ENCODE measurements around the gene RPL41.

RPL41 gene

GRCh38 chr12:56118688-56119357, 2.4 kb downstream of the RPL41 start:
- Histone ChIP-seq H2AFZ (ENCODE audit: low read length) (peak overlapping the region; percentile 70), H3K9me3 (replicated peaks; ENCODE audit: insufficient read depth, low read length) (no peaks in the 10 kb centered on the region), H3K79me2 (ENCODE audit: low read length) (peaks cover 32% of the 10 kb centered on the region), H3K27ac (ENCODE audit: low read length) (peak overlapping the region; percentile 89), H3K4me2 (ENCODE audit: low read depth, low read length) (peak overlapping the region; percentile 94), H3K4me1 (ENCODE audit: low read length) (peaks cover 12% of the 10 kb centered on the region), H4K20me1 (ENCODE audit: insufficient read depth, low read length) (no peaks in the 10 kb centered on the region), H3K27me3 (replicated peaks; ENCODE audit: insufficient read depth, low read length) (no peaks in the 10 kb centered on the region), H3K36me3 (replicated peaks; ENCODE audit: insufficient read depth, low read length) (no peaks in the 10 kb centered on the region), H3F3A (ENCODE audit: insufficient read depth, low read length) (peaks cover 44% of the 10 kb centered on the region), H3K4me3 (ENCODE audit: low read length) (peak overlapping the region; percentile 94), H3K9me2 (replicated peaks; ENCODE audit: insufficient read depth, low read length) (no peaks in the 10 kb centered on the region), H3K9ac (ENCODE audit: low read length) (peak overlapping the region; percentile 90)
- DNase-seq = no peak
- no peak for TF ChIP-seq EZH2phosphoT487 (IDR thresholded peaks at IDR 0.05; ENCODE audit: low read length)
- TF ChIP-seq CTCF (IDR thresholded peaks at IDR 0.05; ENCODE audit: low read length) = no peak
- no peak for TF ChIP-seq EZH2 (optimal IDR thresholded peaks at IDR 0.05; ENCODE audit: low read depth, low read length)

- Histone ChIP-seq H3K4me1 (ENCODE audit: low read length) (peaks cover 12% of the 10 kb centered on the region), H4K20me1 (ENCODE audit: insufficient read depth, low read length) (no peaks in the 10 kb centered on the region), H3K9ac (ENCODE audit: low read length) (peak overlapping the region; percentile 90), H3K36me3 (replicated peaks; ENCODE audit: insufficient read depth, low read length) (no peaks in the 10 kb centered on the region), H2AFZ (ENCODE audit: low read length) (peak overlapping the region; percentile 70), H3K4me2 (ENCODE audit: low read depth, low read length) (peak overlapping the region; percentile 94), H3K79me2 (ENCODE audit: low read length) (peaks cover 32% of the 10 kb centered on the region), H3K27ac (ENCODE audit: low read length) (peak overlapping the region; percentile 89; the same call in 1 of the 2 replicates), H3K9me2 (replicated peaks; ENCODE audit: insufficient read depth, low read length) (no peaks in the 10 kb centered on the region), H3K9me3 (replicated peaks; ENCODE audit: insufficient read depth, low read length) (no peaks in the 10 kb centered on the region), H3F3A (ENCODE audit: insufficient read depth, low read length) (peaks cover 38% of the 10 kb centered on the region), H3K27me3 (replicated peaks; ENCODE audit: insufficient read depth, low read length) (no peaks in the 10 kb centered on the region), H3K4me3 (ENCODE audit: low read length) (peak overlapping the region; percentile 94)
- peak; percentile 83 for DNase-seq
- TF ChIP-seq EZH2 (optimal IDR thresholded peaks at IDR 0.05; ENCODE audit: low read depth, low read length) (no peak), CTCF (IDR thresholded peaks at IDR 0.05; ENCODE audit: low read length) (peak; percentile 81), EZH2phosphoT487 (IDR thresholded peaks at IDR 0.05; ENCODE audit: low read length) (no peak)
These were observed 2.9 kb downstream of the RPL41 start for GRCh38 chr12:56119361-56119796.

GRCh38 chr12:56120158-56120846, 3.9 kb downstream of the RPL41 start:
- Histone ChIP-seq H3K27me3 (replicated peaks; ENCODE audit: insufficient read depth, low read length) (no peaks in the 10 kb centered on the region), H3K36me3 (replicated peaks; ENCODE audit: insufficient read depth, low read length) (no peaks in the 10 kb centered on the region), H3K79me2 (ENCODE audit: low read length) (peaks cover 32% of the 10 kb centered on the region), H2AFZ (ENCODE audit: low read length) (no peak overlapping the region), H3K4me2 (ENCODE audit: low read depth, low read length) (no peak overlapping the region), H3K9ac (ENCODE audit: low read length) (peak overlapping the region; percentile 90; the same call in 1 of the 2 replicates), H4K20me1 (ENCODE audit: insufficient read depth, low read length) (no peaks in the 10 kb centered on the region), H3F3A (ENCODE audit: insufficient read depth, low read length) (peaks cover 31% of the 10 kb centered on the region), H3K9me2 (replicated peaks; ENCODE audit: insufficient read depth, low read length) (no peaks in the 10 kb centered on the region), H3K4me1 (ENCODE audit: low read length) (peaks cover 12% of the 10 kb centered on the region), H3K4me3 (ENCODE audit: low read length) (no peak overlapping the region), H3K9me3 (replicated peaks; ENCODE audit: insufficient read depth, low read length) (no peaks in the 10 kb centered on the region), H3K27ac (ENCODE audit: low read length) (no peak overlapping the region)
- DNase-seq = no peak
- TF ChIP-seq EZH2 (optimal IDR thresholded peaks at IDR 0.05; ENCODE audit: low read depth, low read length) = no peak
- TF ChIP-seq EZH2phosphoT487 (IDR thresholded peaks at IDR 0.05; ENCODE audit: low read length) = no peak
- TF ChIP-seq CTCF (IDR thresholded peaks at IDR 0.05; ENCODE audit: low read length) = no peak
